Stimulated activated CD4-positive, alpha-beta T cell treated with anti-CD3 and anti-CD28 coated beads, TNF-alpha, amount 100 ng/mL, for 4 hours (primary cell): Measurements from ENCODE around the gene MC5R.
"Not testable (repeated sequence)": the region's sequence is repeated elsewhere in the genome, so short reads cannot be mapped to it uniquely, and the experiment has no call there.

ENCODE experiments used
- DNase-seq, 3 experiments: peaks; one replicate each; pipeline ENCODE4 v3.0.0-alpha.2; 2020; ENCODE audit warnings: low read depth in 3 of 3

MC5R gene

DNA sequence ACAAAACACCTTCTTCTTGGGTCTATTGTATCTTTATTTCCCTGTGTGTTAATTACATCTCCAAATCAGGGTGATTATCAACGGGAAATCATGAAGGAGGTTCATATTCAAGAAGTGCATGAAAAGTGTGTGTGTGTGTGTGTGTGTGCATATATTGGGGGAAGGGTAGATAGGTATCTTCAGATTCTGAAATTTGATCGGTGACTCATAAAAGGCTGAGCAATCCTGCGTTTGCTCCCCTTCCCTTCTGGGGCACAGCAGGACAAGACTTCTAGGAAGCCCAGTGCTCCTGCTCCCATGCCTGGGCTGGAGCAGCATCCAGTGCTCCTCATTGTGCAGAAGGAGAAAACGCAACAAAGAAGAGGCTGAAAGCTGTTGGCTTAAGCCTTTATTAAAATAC lies 25.8 kb downstream of the MC5R start:
- DNase-seq: no peak

DNA sequence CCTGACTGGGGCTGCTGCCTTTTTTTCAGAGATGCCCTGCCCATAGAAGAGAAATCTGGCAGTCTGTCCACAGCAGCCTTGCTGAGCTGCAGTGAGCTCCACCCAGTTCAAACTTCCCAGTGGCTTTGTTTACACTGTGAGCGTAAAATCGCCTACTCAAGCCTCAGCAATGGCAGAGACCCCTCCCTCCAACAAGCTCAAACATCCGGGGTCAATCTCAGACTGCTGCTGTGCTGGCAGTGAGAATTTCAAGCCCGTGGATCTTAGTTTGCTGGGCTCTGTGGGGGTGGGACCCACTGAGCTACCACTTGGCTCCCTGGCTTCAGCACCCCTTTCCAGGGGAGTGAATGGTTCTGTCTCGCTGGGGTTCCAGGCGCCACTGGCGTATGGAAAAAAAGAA lies 38.9 kb downstream of the MC5R start:
- not testable (repeated sequence) for DNase-seq

DNA sequence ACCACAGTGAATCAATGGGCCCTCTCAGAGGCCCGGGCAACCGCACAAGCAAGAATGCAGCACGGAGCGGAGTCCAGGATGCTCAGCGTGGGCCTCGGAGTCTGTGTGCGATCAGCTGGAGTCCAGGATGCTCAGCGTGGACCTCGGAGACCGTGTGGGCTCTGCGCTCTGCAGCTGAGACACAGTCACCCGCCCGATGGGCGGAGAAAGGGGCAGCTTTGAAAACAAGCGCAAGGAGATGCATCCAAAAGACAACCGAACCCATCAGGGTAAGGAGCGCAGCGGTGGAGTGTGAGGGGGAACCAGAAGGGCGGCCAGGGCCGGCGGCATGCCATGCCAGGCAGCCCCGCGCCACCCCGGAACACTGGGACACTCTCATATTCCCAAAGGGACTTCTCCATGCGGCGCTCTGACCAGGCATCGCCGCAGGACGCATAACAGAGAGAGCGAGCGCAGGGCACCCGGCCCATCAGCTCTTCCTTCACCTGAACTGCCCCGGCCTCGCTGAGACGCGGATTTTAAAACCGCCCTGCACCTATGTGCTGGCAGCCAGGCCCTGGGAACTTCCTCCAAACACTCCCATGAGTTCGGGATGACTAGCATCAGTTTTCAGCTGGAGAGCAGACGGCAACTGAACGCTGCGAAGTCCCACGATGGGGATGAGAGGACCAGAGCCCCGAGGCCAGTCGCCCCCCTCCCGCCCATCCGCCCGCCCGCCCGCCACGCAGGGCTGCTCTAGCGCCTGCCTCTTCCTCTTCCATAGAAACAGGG lies 44.7 kb downstream of the MC5R start:
- no peak for DNase-seq

DNA sequence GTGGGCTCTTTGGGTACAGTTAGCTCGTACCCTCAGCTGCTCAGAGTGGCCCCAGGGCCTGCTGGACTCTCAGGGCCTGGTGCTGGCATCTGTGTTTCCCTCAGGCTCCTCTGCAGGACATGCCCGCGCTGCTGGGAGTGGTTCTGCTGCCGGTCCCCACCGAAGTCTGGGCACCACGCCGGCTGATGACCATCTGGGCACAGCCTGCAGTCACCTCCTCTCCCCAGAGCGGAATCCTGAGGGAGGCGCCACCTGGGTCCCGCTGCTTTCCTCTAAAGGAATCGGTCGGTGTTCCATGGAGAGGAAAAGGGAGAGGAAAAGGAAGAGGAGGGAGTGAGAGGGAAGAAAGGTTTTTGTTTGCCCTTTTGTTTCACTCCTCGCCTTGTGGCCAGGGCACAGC lies 47.8 kb downstream of the MC5R start:
- DNase-seq: no peak

DNA sequence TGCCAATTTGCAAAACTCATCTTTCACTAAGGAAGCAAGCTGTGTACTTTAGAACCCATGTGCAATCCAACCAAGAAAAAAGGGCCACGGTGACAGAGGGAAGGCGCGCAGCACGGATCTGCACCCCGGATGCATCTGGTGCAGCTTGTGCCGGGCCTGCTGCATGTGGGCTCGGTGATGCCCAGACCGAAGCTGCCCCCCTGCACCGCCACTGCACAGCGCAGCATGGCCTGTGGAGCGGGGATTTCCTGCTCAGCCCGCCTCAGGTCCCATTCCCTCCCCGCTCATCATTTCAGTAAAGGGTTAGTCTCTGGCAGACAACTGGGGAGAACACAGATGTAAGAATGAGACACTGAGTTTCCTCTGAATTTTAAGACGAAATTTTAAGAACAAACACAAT lies 48.4 kb downstream of the MC5R start:
- DNase-seq: no peak

DNA sequence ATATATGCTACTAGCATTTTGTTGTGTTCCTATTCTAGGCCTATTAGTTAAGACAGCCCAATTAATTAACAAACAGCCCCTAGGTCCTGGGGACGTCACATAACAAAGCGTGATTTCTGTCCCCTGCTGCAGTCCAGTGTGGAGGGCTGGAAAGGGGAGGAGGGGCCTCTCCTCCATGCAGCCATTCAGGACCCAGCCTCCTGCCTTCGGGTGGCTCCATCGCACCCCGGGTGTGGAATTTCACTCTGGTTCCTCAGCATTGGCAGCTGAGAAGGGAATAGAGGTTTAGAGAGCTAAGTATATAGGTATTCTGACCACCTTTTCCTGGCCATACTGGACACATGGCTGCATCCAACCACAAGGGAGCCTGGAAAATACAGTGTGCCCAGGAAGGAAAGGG lies 49.0 kb downstream of the MC5R start:
- DNase-seq: no peak

DNA sequence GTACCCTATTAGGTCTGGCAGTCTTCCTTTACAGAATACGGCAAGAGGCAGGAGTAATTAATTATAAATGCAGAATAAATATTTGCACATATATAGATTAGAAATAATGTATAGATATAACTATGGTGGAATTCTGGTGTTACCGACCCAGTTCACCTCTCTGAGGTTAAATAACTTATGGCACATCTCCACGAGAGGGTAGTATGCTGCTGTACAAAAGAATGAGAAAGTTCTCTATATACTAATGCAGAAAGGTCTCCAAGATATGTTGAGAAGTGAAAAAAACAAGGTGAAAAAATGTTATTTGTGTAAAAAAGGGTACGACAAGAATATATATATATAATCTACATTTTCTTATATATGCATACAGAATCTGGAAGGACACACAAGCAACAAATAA lies 50.6 kb downstream of the MC5R start:
- DNase-seq: no peak
